HG03342 (cell line): ENCODE data around the gene RTN4RL2.

Experiments used
- ATAC-seq: cut with Tn5 transposase; IDR thresholded peaks from one replicate; pipeline ENCODE4 v1.9.1; 2021; ENCODE audit warnings: mild to moderate bottlenecking, moderate library complexity; ENCODE audit not compliant: unreplicated experiment

The RTN4RL2 gene

GRCh38 chr11:57479911-57480310 lies 19.6 kb downstream of the RTN4RL2 start:
- no peak for ATAC-seq

GRCh38 chr11:57480409-57481137 lies 20.2 kb downstream of the RTN4RL2 start:
- no peak for ATAC-seq

GRCh38 chr11:57481315-57481714 lies 21.0 kb downstream of the RTN4RL2 start:
- ATAC-seq, result no peak

- no peak for ATAC-seq
Observed at GRCh38 chr11:57481915-57482781, 21.8 kb downstream of the RTN4RL2 start.

GRCh38 chr11:57482782-57483561 lies 22.6 kb downstream of the RTN4RL2 start:
- ATAC-seq, result peak; percentile 45

- no peak for ATAC-seq
Observed at GRCh38 chr11:57483562-57483918, 23.2 kb downstream of the RTN4RL2 start.

- peak; percentile 64 for ATAC-seq
Observed at GRCh38 chr11:57484141-57484710, 23.9 kb downstream of the RTN4RL2 start.

- no peak for ATAC-seq
Observed at GRCh38 chr11:57485217-57485990, 25.1 kb downstream of the RTN4RL2 start.

- ATAC-seq, result no peak
Observed at GRCh38 chr11:57487021-57487778, 26.9 kb downstream of the RTN4RL2 start.

- no peak for ATAC-seq
Observed at GRCh38 chr11:57487920-57488659, 27.8 kb downstream of the RTN4RL2 start.

- no peak for ATAC-seq
Observed at GRCh38 chr11:57490456-57491248, 30.3 kb downstream of the RTN4RL2 start.

GRCh38 chr11:57491371-57492061 lies 31.2 kb downstream of the RTN4RL2 start:
- ATAC-seq, result no peak

- no peak for ATAC-seq
Observed at GRCh38 chr11:57493507-57494503, 33.5 kb downstream of the RTN4RL2 start.

- ATAC-seq, result no peak
Observed at GRCh38 chr11:57496109-57496820, 35.9 kb downstream of the RTN4RL2 start.
